ENCODE results near the gene ANKFY1.

GRCh38 chr17:4175921-4176807 is 87.6 kb downstream of the ANKFY1 start:
- TF ChIP-seq CTCF (IDR thresholded peaks at IDR 0.05 in 4 of 5, conservative IDR thresholded peaks at IDR 0.05 in 1 of 5) (no peak), POLR2A (IDR thresholded peaks at IDR 0.05) (no peak)

Measured in gastrocnemius medialis (tissue), 4 donors.